ENCODE results near the gene GRM7. TPM values are rescaled to one million over a fixed set of nuclear protein-coding genes. Genes with fewer than 3 reads are reported as not detected.

Gene GRM7
- total and polyA plus RNA-seq, 2 donors (not counting 1 experiment from before 2014, with no cell fraction given): not detected

- DNase-seq (ENCODE audit: low read depth in 2 of 2): no peak
- Histone ChIP-seq H3K4me1 (ENCODE audit: control insufficient read depth, extremely low read depth, insufficient read depth, low read length) (no peaks in the 10 kb centered on the region), H3K79me2 (ENCODE audit: control insufficient read depth, insufficient read depth, low read length) (no peaks in the 10 kb centered on the region), H4K20me1 (ENCODE audit: control insufficient read depth, extremely low read depth, insufficient read depth, low read length) (no peaks in the 10 kb centered on the region), H3K36me3 (ENCODE audit: control insufficient read depth, insufficient read depth, low read length) (no peaks in the 10 kb centered on the region), H3K4me3 (replicated peaks in 1 of 4; ENCODE audit: control extremely low read depth in 1 of 4, insufficient read depth in 1 of 4, low read depth in 3 of 4, low read length in 4 of 4) (no peak overlapping the region), H3K9ac (ENCODE audit: insufficient read depth, low read length) (no peak overlapping the region), H3K4me2 (ENCODE audit: extremely low read depth, insufficient read depth, low read length) (no peak overlapping the region), H3K27ac (ENCODE audit: insufficient read depth, low read length) (no peak overlapping the region), H3K27me3 (ENCODE audit: control insufficient read depth, insufficient read depth, low read length) (no peaks in the 10 kb centered on the region), H2AFZ (ENCODE audit: low read length) (no peak overlapping the region), H3K9me3 (ENCODE audit: control insufficient read depth, insufficient read depth, low read depth, low read length) (no peaks in the 10 kb centered on the region)
- TF ChIP-seq EZH2 (IDR thresholded peaks at IDR 0.05; ENCODE audit: low read length, missing control alignments): no peak
- TF ChIP-seq CTCF (conservative IDR thresholded peaks at IDR 0.05 in 1 of 2, IDR thresholded peaks at IDR 0.05 in 1 of 2; ENCODE audit: low read depth in 1 of 2, low read length in 2 of 2): no peak
Measured at GRCh38 chr3:7260975-7261374, 400.1 kb downstream of the GRM7 start.

- Histone ChIP-seq H3K9ac (ENCODE audit: insufficient read depth, low read length) (no peak overlapping the region), H3K27me3 (ENCODE audit: control insufficient read depth, insufficient read depth, low read length) (no peaks in the 10 kb centered on the region), H3K4me2 (ENCODE audit: extremely low read depth, insufficient read depth, low read length) (no peak overlapping the region), H3K9me3 (ENCODE audit: control insufficient read depth, insufficient read depth, low read depth, low read length) (no peaks in the 10 kb centered on the region), H2AFZ (ENCODE audit: low read length) (no peak overlapping the region), H3K4me3 (replicated peaks in 1 of 4; ENCODE audit: control extremely low read depth in 1 of 4, insufficient read depth in 1 of 4, low read depth in 3 of 4, low read length in 4 of 4) (no peak overlapping the region), H3K79me2 (ENCODE audit: control insufficient read depth, insufficient read depth, low read length) (no peaks in the 10 kb centered on the region), H3K27ac (ENCODE audit: insufficient read depth, low read length) (no peak overlapping the region), H3K4me1 (ENCODE audit: control insufficient read depth, extremely low read depth, insufficient read depth, low read length) (no peaks in the 10 kb centered on the region), H4K20me1 (ENCODE audit: control insufficient read depth, extremely low read depth, insufficient read depth, low read length) (no peaks in the 10 kb centered on the region), H3K36me3 (ENCODE audit: control insufficient read depth, insufficient read depth, low read length) (no peaks in the 10 kb centered on the region)
- no peak for TF ChIP-seq CTCF (conservative IDR thresholded peaks at IDR 0.05 in 1 of 2, IDR thresholded peaks at IDR 0.05 in 1 of 2; ENCODE audit: low read depth in 1 of 2, low read length in 2 of 2)
- TF ChIP-seq EZH2 (IDR thresholded peaks at IDR 0.05; ENCODE audit: low read length, missing control alignments): no peak
- no peak for DNase-seq (ENCODE audit: low read depth in 2 of 2)
Measured at GRCh38 chr3:7263347-7264195, 402.7 kb downstream of the GRM7 start.

GRCh38 chr3:7264196-7264526 is 403.2 kb downstream of the GRM7 start:
- H2AFZ ChIP-seq (ENCODE audit: low read length): no peak overlapping the region
- H3K36me3 ChIP-seq (ENCODE audit: control insufficient read depth, insufficient read depth, low read length): no peaks in the 10 kb centered on the region
- H3K4me2 ChIP-seq (ENCODE audit: extremely low read depth, insufficient read depth, low read length): no peak overlapping the region
- no peak overlapping the region for H3K27ac ChIP-seq (ENCODE audit: insufficient read depth, low read length)
- no peaks in the 10 kb centered on the region for H3K27me3 ChIP-seq (ENCODE audit: control insufficient read depth, insufficient read depth, low read length)
- H3K4me3 ChIP-seq (replicated peaks in 1 of 4; ENCODE audit: control extremely low read depth in 1 of 4, insufficient read depth in 1 of 4, low read depth in 3 of 4, low read length in 4 of 4): no peak overlapping the region
- H3K9ac ChIP-seq (ENCODE audit: insufficient read depth, low read length): no peak overlapping the region
- no peaks in the 10 kb centered on the region for H3K79me2 ChIP-seq (ENCODE audit: control insufficient read depth, insufficient read depth, low read length)
- no peak for DNase-seq (ENCODE audit: low read depth in 2 of 2)
- H3K9me3 ChIP-seq (ENCODE audit: control insufficient read depth, insufficient read depth, low read depth, low read length): no peaks in the 10 kb centered on the region
- H4K20me1 ChIP-seq (ENCODE audit: control insufficient read depth, extremely low read depth, insufficient read depth, low read length): no peaks in the 10 kb centered on the region
- TF ChIP-seq EZH2 (IDR thresholded peaks at IDR 0.05; ENCODE audit: low read length, missing control alignments): no peak
- TF ChIP-seq CTCF (conservative IDR thresholded peaks at IDR 0.05 in 1 of 2, IDR thresholded peaks at IDR 0.05 in 1 of 2; ENCODE audit: low read depth in 1 of 2, low read length in 2 of 2): no peak
- no peaks in the 10 kb centered on the region for H3K4me1 ChIP-seq (ENCODE audit: control insufficient read depth, extremely low read depth, insufficient read depth, low read length)
